OCI-LY7 (cell line): ENCODE data around the gene PILRA.

Source experiments
- EZH2phosphoT487 ChIP-seq: fragments of 200-600 bp; sonication (generic); IDR thresholded peaks from 2 replicates; pipeline ENCODE4 v1.6.1; 2018; ENCODE audit warnings: low read depth, borderline replicate concordance, mild to moderate bottlenecking, mixed run types, antibody characterized with exemption, low read length, moderate library complexity, mixed read lengths
- TF ChIP-seq, protein P1 (sequence below): fragments of 200-600 bp; sonication (generic); conservative IDR thresholded peaks from 2 replicates; pipeline ENCODE4 v1.5.1; 2014; ENCODE audit warnings: mild to moderate bottlenecking, antibody characterized with exemption, low read length, moderate library complexity, mixed read lengths

DNA sequence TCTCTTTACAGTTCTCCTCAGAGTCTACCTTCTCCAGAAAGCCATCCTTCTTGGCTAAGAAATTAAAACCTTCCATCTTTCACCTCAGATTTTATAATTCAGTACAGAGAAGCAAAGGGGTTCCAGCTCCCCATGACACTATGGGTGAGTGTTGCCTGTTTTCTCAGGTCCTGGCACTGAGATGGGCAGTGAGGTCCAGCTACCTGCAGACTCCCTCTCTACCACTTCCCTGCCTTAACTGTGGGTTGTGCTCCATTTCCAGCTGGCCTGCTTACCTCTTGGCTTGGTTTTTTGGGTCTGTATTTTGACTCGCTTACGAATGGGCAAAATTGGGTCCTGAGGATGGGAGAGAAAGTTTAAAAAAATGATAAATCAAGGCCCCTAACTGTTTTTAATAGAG lies 29.0 kb downstream of the PILRA start:
- TF ChIP-seq, protein P1, sequence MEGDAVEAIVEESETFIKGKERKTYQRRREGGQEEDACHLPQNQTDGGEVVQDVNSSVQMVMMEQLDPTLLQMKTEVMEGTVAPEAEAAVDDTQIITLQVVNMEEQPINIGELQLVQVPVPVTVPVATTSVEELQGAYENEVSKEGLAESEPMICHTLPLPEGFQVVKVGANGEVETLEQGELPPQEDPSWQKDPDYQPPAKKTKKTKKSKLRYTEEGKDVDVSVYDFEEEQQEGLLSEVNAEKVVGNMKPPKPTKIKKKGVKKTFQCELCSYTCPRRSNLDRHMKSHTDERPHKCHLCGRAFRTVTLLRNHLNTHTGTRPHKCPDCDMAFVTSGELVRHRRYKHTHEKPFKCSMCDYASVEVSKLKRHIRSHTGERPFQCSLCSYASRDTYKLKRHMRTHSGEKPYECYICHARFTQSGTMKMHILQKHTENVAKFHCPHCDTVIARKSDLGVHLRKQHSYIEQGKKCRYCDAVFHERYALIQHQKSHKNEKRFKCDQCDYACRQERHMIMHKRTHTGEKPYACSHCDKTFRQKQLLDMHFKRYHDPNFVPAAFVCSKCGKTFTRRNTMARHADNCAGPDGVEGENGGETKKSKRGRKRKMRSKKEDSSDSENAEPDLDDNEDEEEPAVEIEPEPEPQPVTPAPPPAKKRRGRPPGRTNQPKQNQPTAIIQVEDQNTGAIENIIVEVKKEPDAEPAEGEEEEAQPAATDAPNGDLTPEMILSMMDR: no peak
- no peak for TF ChIP-seq EZH2phosphoT487
